GM19023 (cell line): Measurements from ENCODE around the gene CDCA3.

Experiments used
- ATAC-seq: cut with Tn5 transposase; IDR thresholded peaks from one replicate; pipeline ENCODE4 v1.9.1; 2021; ENCODE audit warnings: mild to moderate bottlenecking, moderate library complexity; ENCODE audit not compliant: unreplicated experiment

Gene CDCA3

GRCh38 chr12:6855322-6855721 is 4.2 kb upstream of the CDCA3 start:
- no peak for ATAC-seq

GRCh38 chr12:6854036-6854435 is 3.0 kb upstream of the CDCA3 start:
- ATAC-seq: no peak

- no peak for ATAC-seq
Observed at GRCh38 chr12:6853626-6854025, 2.5 kb upstream of the CDCA3 start.

GRCh38 chr12:6852651-6853354 is 1.7 kb upstream of the CDCA3 start:
- ATAC-seq: no peak

GRCh38 chr12:6851921-6852650 is 1.0 kb upstream of the CDCA3 start, which contains the start of gene USP5:
USP5 (plus strand) TSS chr12:6852150; CDS start chr12:6852180, 30 bp downstream.
- ATAC-seq: peak; percentile 76

GRCh38 chr12:6850796-6851152 is 312 bp downstream of the CDCA3 start:
- no peak for ATAC-seq

GRCh38 chr12:6849976-6850560 is 1.0 kb downstream of the CDCA3 start:
- ATAC-seq: no peak

GRCh38 chr12:6849427-6849826 is 1.7 kb downstream of the CDCA3 start:
- ATAC-seq: no peak

GRCh38 chr12:6847676-6848075 is 3.4 kb downstream of the CDCA3 start:
- ATAC-seq: no peak

GRCh38 chr12:6846316-6846869 is 4.7 kb downstream of the CDCA3 start:
- ATAC-seq: no peak

GRCh38 chr12:6845395-6845794 is 5.7 kb downstream of the CDCA3 start:
- no peak for ATAC-seq

- no peak for ATAC-seq
Observed at GRCh38 chr12:6843118-6843902, 7.8 kb downstream of the CDCA3 start.

GRCh38 chr12:6842075-6842474 is 9.0 kb downstream of the CDCA3 start:
- no peak for ATAC-seq

- ATAC-seq: no peak
Observed at GRCh38 chr12:6840761-6841515, 10.1 kb downstream of the CDCA3 start, which contains the start of gene GNB3. GNB3 (plus strand) TSS chr12:6840925; CDS start chr12:6841288, 363 bp downstream.

GRCh38 chr12:6840330-6840729 is 10.8 kb downstream of the CDCA3 start:
- ATAC-seq: no peak

- ATAC-seq: peak; percentile 85
Observed at GRCh38 chr12:6839482-6840201, 11.4 kb downstream of the CDCA3 start.

GRCh38 chr12:6838854-6839253 is 12.2 kb downstream of the CDCA3 start:
- no peak for ATAC-seq

GRCh38 chr12:6837370-6838060 is 13.6 kb downstream of the CDCA3 start:
- ATAC-seq: no peak

GRCh38 chr12:6836851-6837250 is 14.2 kb downstream of the CDCA3 start:
- no peak for ATAC-seq
